EL (cell line): ENCODE data around the gene KRT26.
A peak's percentile ranks its signal among the peaks of the same experiment; 100 is the strongest.
"Not testable (repeated sequence)": the region's sequence is repeated elsewhere in the genome, so short reads cannot be mapped to it uniquely, and the experiment has no call there.

ENCODE experiments used
- DNase-seq: peaks from one replicate; pipeline ENCODE4 v3.0.0-alpha.2; 2016

KRT26 gene

GRCh38 chr17:40772101-40772500 is at the start of gene KRT26:
Gene KRT26 (minus strand): TSS chr17:40772201. CDS start chr17:40772113, 88 bp downstream.
- DNase-seq: no peak

GRCh38 chr17:40821536-40821935 is 49.5 kb upstream of the KRT26 start:
- DNase-seq: no peak

GRCh38 chr17:40820228-40820838 is 48.3 kb upstream of the KRT26 start:
- no peak for DNase-seq

- no peak for DNase-seq
These were observed 47.6 kb upstream of the KRT26 start for GRCh38 chr17:40819528-40820125.

GRCh38 chr17:40818733-40819527 is 46.9 kb upstream of the KRT26 start:
- peak; percentile 86 for DNase-seq

- DNase-seq: no peak
These were observed 46.3 kb upstream of the KRT26 start for GRCh38 chr17:40818343-40818732.

- no peak for DNase-seq
These were observed 45.2 kb upstream of the KRT26 start for GRCh38 chr17:40817103-40817682.

GRCh38 chr17:40816569-40816968 is 44.6 kb upstream of the KRT26 start:
- no peak for DNase-seq

- no peak for DNase-seq
These were observed 43.4 kb upstream of the KRT26 start for GRCh38 chr17:40815381-40815780.

- not testable (repeated sequence) for DNase-seq
These were observed 42.7 kb upstream of the KRT26 start for GRCh38 chr17:40814657-40815056.

- peak; percentile 40 for DNase-seq
These were observed 41.8 kb upstream of the KRT26 start for GRCh38 chr17:40813804-40814203.

- no peak for DNase-seq
These were observed 40.6 kb upstream of the KRT26 start for GRCh38 chr17:40812639-40813038.

- DNase-seq: peak; percentile 73
These were observed 38.5 kb upstream of the KRT26 start for GRCh38 chr17:40810494-40810893.

GRCh38 chr17:40809721-40810421 is 37.9 kb upstream of the KRT26 start:
- DNase-seq: no peak

GRCh38 chr17:40806131-40806530 is 34.1 kb upstream of the KRT26 start:
- no peak for DNase-seq

- peak; percentile 77 for DNase-seq
These were observed 31.6 kb upstream of the KRT26 start for GRCh38 chr17:40803617-40804082.

- no peak for DNase-seq
These were observed 29.2 kb upstream of the KRT26 start for GRCh38 chr17:40801157-40801556.

- no peak for DNase-seq
These were observed 28.4 kb upstream of the KRT26 start for GRCh38 chr17:40800381-40800780.

- no peak for DNase-seq
These were observed 27.9 kb upstream of the KRT26 start, which contains the start of gene KRT28 for GRCh38 chr17:40799859-40800258. Gene KRT28 (minus strand): TSS chr17:40799959. CDS start chr17:40799893, 66 bp downstream.

GRCh38 chr17:40796846-40797245 is 24.8 kb upstream of the KRT26 start:
- DNase-seq: no peak

- no peak for DNase-seq
These were observed 23.1 kb upstream of the KRT26 start for GRCh38 chr17:40795019-40795667.

- DNase-seq: no peak
These were observed 22.5 kb upstream of the KRT26 start for GRCh38 chr17:40794466-40794865.
